ENCODE measurements around the gene TUBA1C.

- no peak for TF ChIP-seq TAF1 (IDR thresholded peaks at IDR 0.05; ENCODE audit: borderline replicate concordance, low read depth, low read length)
- TF ChIP-seq POLR2AphosphoS5 (IDR thresholded peaks at IDR 0.05; ENCODE audit: low read depth, low read length): no peak
Measured at GRCh38 chr12:49251357-49251756, 13.5 kb upstream of the TUBA1C start.

Measured in GM12892 (cell line).